Keratinocyte (primary cell): Measurements from ENCODE around the gene CACNG4. TPM values are rescaled to one million over a fixed set of nuclear protein-coding genes. Genes with fewer than 3 reads are reported as not detected.

ENCODE experiments used
- DNase-seq: peaks from one replicate; pipeline ENCODE4 v3.0.0-alpha.2; 2011; ENCODE audit warnings: low read depth, missing footprints, low spot score
- FAIRE-seq: peaks from 2 replicates; lab custom pipeline; 2011; peaks lifted over from hg19 to GRCh38; lab: Jason Lieb, UNC
- H2AFZ ChIP-seq: 2 replicates; pipeline ENCODE4 v1.6.0; 2012; ENCODE audit warnings: low read length, control low read depth, inconsistent platforms; ENCODE audit not compliant: control insufficient read depth
- H3K27ac ChIP-seq: 2 replicates; pipeline ENCODE4 v1.5.1; 2011; ENCODE audit warnings: low read length; ENCODE audit not compliant: control insufficient read depth, insufficient read depth
- H3K27me3 ChIP-seq: 3 replicates; pipeline ENCODE4 v1.6.0; 2011; ENCODE audit warnings: low read length; ENCODE audit not compliant: control insufficient read depth, insufficient read depth; ENCODE audit errors: extremely low read depth
- H3K36me3 ChIP-seq, 2 experiments: 2 replicates in 1 of 2; 3 replicates in 1 of 2; pipeline ENCODE4 v1.5.1; 2011; ENCODE audit warnings: low read length in 2 of 2, mild to moderate bottlenecking in 1 of 2; ENCODE audit not compliant: control insufficient read depth in 2 of 2, insufficient read depth in 2 of 2; ENCODE audit errors: extremely low read depth in 1 of 2
- H3K4me1 ChIP-seq: 3 replicates; pipeline ENCODE4 v1.5.1; 2011; ENCODE audit warnings: low read length; ENCODE audit not compliant: control insufficient read depth, insufficient read depth; ENCODE audit errors: extremely low read depth
- H3K4me2 ChIP-seq: 3 replicates; pipeline ENCODE4 v1.6.0; 2011; ENCODE audit warnings: low read depth, low read length; ENCODE audit not compliant: control insufficient read depth, insufficient read depth; ENCODE audit errors: extremely low read depth
- H3K4me3 ChIP-seq, 3 experiments: fragments of 200-600 bp in 1 of 3; sonication (generic) in 1 of 3; 2 replicates in 2 of 3; 3 replicates in 1 of 3; pipeline ENCODE4 v1.5.1; 2011 to 2016; ENCODE audit warnings: low read length in 3 of 3, mild to moderate bottlenecking in 3 of 3, control low read depth in 2 of 3, inconsistent platforms in 1 of 3, low read depth in 1 of 3, mixed read lengths in 1 of 3, mixed run types in 1 of 3, moderate library complexity in 1 of 3; ENCODE audit not compliant: control insufficient read depth in 2 of 3, insufficient read depth in 2 of 3; ENCODE audit errors: extremely low read depth in 1 of 3
- H3K79me2 ChIP-seq: 2 replicates; pipeline ENCODE4 v1.6.0; 2012; ENCODE audit warnings: low read length; ENCODE audit not compliant: control insufficient read depth, insufficient read depth
- H3K9ac ChIP-seq: 3 replicates; pipeline ENCODE4 v1.6.0; 2011; ENCODE audit warnings: low read length; ENCODE audit not compliant: control insufficient read depth, insufficient read depth; ENCODE audit errors: extremely low read depth
- H3K9me1 ChIP-seq: 3 replicates; pipeline ENCODE4 v1.6.0; 2011; ENCODE audit warnings: low read length; ENCODE audit not compliant: control insufficient read depth, insufficient read depth; ENCODE audit errors: extremely low read depth
- H3K9me3 ChIP-seq: 2 replicates; pipeline ENCODE4 v1.5.1; 2012; ENCODE audit warnings: low read depth, low read length; ENCODE audit not compliant: control insufficient read depth
- H4K20me1 ChIP-seq: 3 replicates; pipeline ENCODE4 v1.6.0; 2011; ENCODE audit warnings: low read length; ENCODE audit not compliant: control insufficient read depth, insufficient read depth; ENCODE audit errors: extremely low read depth
- CTCF ChIP-seq, 3 experiments: IDR thresholded peaks in 1 of 3; conservative IDR thresholded peaks in 1 of 3; optimal IDR thresholded peaks in 1 of 3; 2 replicates in 2 of 3; 3 replicates in 1 of 3; pipeline versions ENCODE3 to v1.5.1; 2011; ENCODE audit warnings: low read length in 3 of 3, mild to moderate bottlenecking in 3 of 3, moderate library complexity in 2 of 3, control low read depth in 1 of 3, inconsistent platforms in 1 of 3; ENCODE audit not compliant: insufficient read depth in 2 of 3; ENCODE audit errors: extremely low read depth in 1 of 3
- EZH2 ChIP-seq: IDR thresholded peaks from one replicate; pipeline ENCODE4 v1.6.1; 2012; ENCODE audit warnings: inconsistent platforms, mild to moderate bottlenecking, low read length, moderate library complexity
- dilution Hi-C: fragments of 300-500 bp; cut with MboI; formaldehyde crosslinking; loops from one replicate; pipeline ENCODE4 v1.7.0; 2020; ENCODE audit warnings: low sequenced_read_pairs; ENCODE audit not compliant: extremely low pct_ligation_motif_present
- polyA plus RNA-seq, 5 experiments: library from polyadenylated mRNA; depleted of rRNA in 3 of 5; stranded (reverse) in 3 of 5; stranded (forward) in 1 of 5; unstranded in 1 of 5; fragments of >200 nt; gene quantifications; 1 replicate in 1 of 5; 2 replicates in 3 of 5; 3 replicates in 1 of 5; pipeline versions ENCODE4 v1.2.1 to v1.2.3, GENCODE V29; 2011 to 2012; ENCODE audit warnings: missing spikeins in 2 of 5, low read depth in 1 of 5, low replicate concordance in 1 of 5

Gene CACNG4
- polyA plus RNA-seq, 1 donor (not counting 4 experiments of a cell fraction or from before 2014, with no cell fraction given): not detected

DNA sequence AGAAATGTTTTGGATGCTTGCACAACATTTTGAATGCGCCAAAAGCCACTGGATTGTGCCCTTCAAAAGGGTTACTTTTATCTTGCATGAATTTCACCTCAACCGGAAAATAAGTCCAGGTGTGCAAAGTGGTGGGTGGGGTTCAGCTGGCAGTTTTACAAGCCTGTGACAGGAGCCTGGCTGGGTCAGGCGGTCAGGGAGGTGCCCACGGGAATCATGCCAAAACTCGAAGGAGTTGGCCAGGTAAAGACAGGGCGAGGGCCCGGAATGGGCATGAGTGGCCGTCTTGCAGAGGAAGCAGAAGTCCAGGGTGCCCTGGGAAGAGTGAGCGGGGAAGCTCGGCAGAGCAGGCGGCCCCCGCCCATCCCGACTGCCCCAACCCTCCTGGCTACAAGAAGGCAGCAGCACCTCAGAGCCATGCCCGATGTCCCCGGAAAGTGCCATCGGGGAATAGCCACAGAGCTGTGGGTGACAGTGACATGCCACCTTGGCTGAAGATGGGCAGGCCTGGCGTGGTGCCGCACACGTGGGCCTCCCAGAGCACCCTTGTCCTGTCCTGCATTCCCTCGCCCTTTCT, 60.8 kb downstream of the CACNG4 start:
- Histone ChIP-seq H3K79me2 (no peaks in the 10 kb centered on the region), H3K36me3 (no peaks in the 10 kb centered on the region), H3K4me3 (no peak overlapping the region), H3K9me1 (no peaks in the 10 kb centered on the region), H3K4me1 (no peaks in the 10 kb centered on the region), H3K9me3 (no peaks in the 10 kb centered on the region), H4K20me1 (no peaks in the 10 kb centered on the region), H2AFZ (no peak overlapping the region), H3K27me3 (peaks cover 10% of the 10 kb centered on the region), H3K9ac (no peak overlapping the region), H3K4me2 (no peak overlapping the region), H3K27ac (no peak overlapping the region)
- dilution Hi-C loops: no loop called here
- FAIRE-seq (no peak), DNase-seq (no peak)
- TF ChIP-seq EZH2: no peak

DNA sequence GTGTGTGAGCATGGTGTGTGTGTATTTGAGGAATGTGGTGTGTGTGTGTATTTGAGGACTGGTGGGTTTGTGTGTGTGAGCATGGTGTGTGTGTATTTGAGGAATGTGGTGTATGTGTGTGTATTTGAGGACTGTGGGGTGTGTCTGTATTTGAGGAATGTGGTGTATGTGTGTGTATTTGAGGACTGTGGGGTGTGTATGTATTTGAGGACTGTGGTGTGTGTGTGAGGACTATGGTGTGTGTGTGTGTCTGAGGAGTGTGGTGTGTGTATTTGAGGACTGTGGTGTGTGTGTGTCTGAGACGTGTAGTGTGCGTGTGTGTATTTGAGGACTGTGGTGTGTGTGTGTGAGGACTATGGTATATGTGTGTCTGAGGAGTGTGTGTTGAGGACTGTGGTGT, 61.8 kb downstream of the CACNG4 start:
- no peak overlapping the region for H3K4me2 ChIP-seq
- no peak for TF ChIP-seq CTCF (optimal IDR thresholded peaks at IDR 0.05 in 1 of 3, IDR thresholded peaks at IDR 0.05 in 1 of 3, conservative IDR thresholded peaks at IDR 0.05 in 1 of 3; ENCODE audit: extremely low read depth in 1 of 3, insufficient read depth in 2 of 3, low read length in 3 of 3)
- no peak overlapping the region for H3K27ac ChIP-seq
- H2AFZ ChIP-seq: no peak overlapping the region
- DNase-seq (no peak), FAIRE-seq (peak; percentile 32)
- no peak overlapping the region for H3K4me3 ChIP-seq
- no peak overlapping the region for H3K9ac ChIP-seq
- H3K9me1 ChIP-seq: no peaks in the 10 kb centered on the region
- H3K27me3 ChIP-seq: peaks cover 6% of the 10 kb centered on the region
- no peaks in the 10 kb centered on the region for H3K36me3 ChIP-seq
- H3K9me3 ChIP-seq: no peaks in the 10 kb centered on the region
- H4K20me1 ChIP-seq: no peaks in the 10 kb centered on the region
- dilution Hi-C loops: no loop called here
- H3K4me1 ChIP-seq: no peaks in the 10 kb centered on the region
- no peaks in the 10 kb centered on the region for H3K79me2 ChIP-seq
